ENCODE measurements around the gene TRPV6.

Gene TRPV6

GRCh38 chr7:142917447-142917846 lies 31.9 kb upstream of the TRPV6 start:
- no peaks in the 10 kb centered on the region for H4K20me1 ChIP-seq (ENCODE audit: insufficient read depth, low read length)
- no peaks in the 10 kb centered on the region for H3K36me3 ChIP-seq (replicated peaks; ENCODE audit: insufficient read depth, low read length)
- TF ChIP-seq EZH2 (optimal IDR thresholded peaks at IDR 0.05; ENCODE audit: low read depth, low read length) (no peak), EZH2phosphoT487 (IDR thresholded peaks at IDR 0.05; ENCODE audit: low read length) (no peak)
- TF ChIP-seq, protein P1, sequence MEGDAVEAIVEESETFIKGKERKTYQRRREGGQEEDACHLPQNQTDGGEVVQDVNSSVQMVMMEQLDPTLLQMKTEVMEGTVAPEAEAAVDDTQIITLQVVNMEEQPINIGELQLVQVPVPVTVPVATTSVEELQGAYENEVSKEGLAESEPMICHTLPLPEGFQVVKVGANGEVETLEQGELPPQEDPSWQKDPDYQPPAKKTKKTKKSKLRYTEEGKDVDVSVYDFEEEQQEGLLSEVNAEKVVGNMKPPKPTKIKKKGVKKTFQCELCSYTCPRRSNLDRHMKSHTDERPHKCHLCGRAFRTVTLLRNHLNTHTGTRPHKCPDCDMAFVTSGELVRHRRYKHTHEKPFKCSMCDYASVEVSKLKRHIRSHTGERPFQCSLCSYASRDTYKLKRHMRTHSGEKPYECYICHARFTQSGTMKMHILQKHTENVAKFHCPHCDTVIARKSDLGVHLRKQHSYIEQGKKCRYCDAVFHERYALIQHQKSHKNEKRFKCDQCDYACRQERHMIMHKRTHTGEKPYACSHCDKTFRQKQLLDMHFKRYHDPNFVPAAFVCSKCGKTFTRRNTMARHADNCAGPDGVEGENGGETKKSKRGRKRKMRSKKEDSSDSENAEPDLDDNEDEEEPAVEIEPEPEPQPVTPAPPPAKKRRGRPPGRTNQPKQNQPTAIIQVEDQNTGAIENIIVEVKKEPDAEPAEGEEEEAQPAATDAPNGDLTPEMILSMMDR (IDR thresholded peaks at IDR 0.05; ENCODE audit: low read length): no peak
- no peak overlapping the region for H3K9ac ChIP-seq (ENCODE audit: low read length)
- DNase-seq: no peak
- no peaks in the 10 kb centered on the region for H3K79me2 ChIP-seq (ENCODE audit: low read length)
- no peak overlapping the region for H2AFZ ChIP-seq (ENCODE audit: low read length)
- no peaks in the 10 kb centered on the region for H3K9me2 ChIP-seq (replicated peaks; ENCODE audit: insufficient read depth, low read length)
- H3K27ac ChIP-seq (ENCODE audit: low read length): no peak overlapping the region
- no peaks in the 10 kb centered on the region for H3K27me3 ChIP-seq (replicated peaks; ENCODE audit: insufficient read depth, low read length)
- no peaks in the 10 kb centered on the region for H3F3A ChIP-seq (ENCODE audit: insufficient read depth, low read length)
- no peak overlapping the region for H3K4me2 ChIP-seq (ENCODE audit: low read depth, low read length)
- no peaks in the 10 kb centered on the region for H3K9me3 ChIP-seq (replicated peaks; ENCODE audit: insufficient read depth, low read length)
- H3K4me3 ChIP-seq (ENCODE audit: low read length): no peak overlapping the region
- no peaks in the 10 kb centered on the region for H3K4me1 ChIP-seq (ENCODE audit: low read length)

GRCh38 chr7:142916508-142916907 lies 31.0 kb upstream of the TRPV6 start:
- Histone ChIP-seq H3K36me3 (replicated peaks; ENCODE audit: insufficient read depth, low read length) (no peaks in the 10 kb centered on the region), H3K27me3 (replicated peaks; ENCODE audit: insufficient read depth, low read length) (no peaks in the 10 kb centered on the region), H3F3A (ENCODE audit: insufficient read depth, low read length) (no peaks in the 10 kb centered on the region), H3K9ac (ENCODE audit: low read length) (no peak overlapping the region), H3K9me3 (replicated peaks; ENCODE audit: insufficient read depth, low read length) (no peaks in the 10 kb centered on the region), H3K4me3 (ENCODE audit: low read length) (no peak overlapping the region), H2AFZ (ENCODE audit: low read length) (no peak overlapping the region), H4K20me1 (ENCODE audit: insufficient read depth, low read length) (no peaks in the 10 kb centered on the region), H3K4me2 (ENCODE audit: low read depth, low read length) (no peak overlapping the region), H3K79me2 (ENCODE audit: low read length) (no peaks in the 10 kb centered on the region), H3K9me2 (replicated peaks; ENCODE audit: insufficient read depth, low read length) (no peaks in the 10 kb centered on the region), H3K27ac (ENCODE audit: low read length) (no peak overlapping the region), H3K4me1 (ENCODE audit: low read length) (no peaks in the 10 kb centered on the region)
- TF ChIP-seq, protein P1 (IDR thresholded peaks at IDR 0.05; ENCODE audit: low read length): no peak
- no peak for TF ChIP-seq EZH2phosphoT487 (IDR thresholded peaks at IDR 0.05; ENCODE audit: low read length)
- TF ChIP-seq EZH2 (optimal IDR thresholded peaks at IDR 0.05; ENCODE audit: low read depth, low read length): no peak
- no peak for DNase-seq

DNA sequence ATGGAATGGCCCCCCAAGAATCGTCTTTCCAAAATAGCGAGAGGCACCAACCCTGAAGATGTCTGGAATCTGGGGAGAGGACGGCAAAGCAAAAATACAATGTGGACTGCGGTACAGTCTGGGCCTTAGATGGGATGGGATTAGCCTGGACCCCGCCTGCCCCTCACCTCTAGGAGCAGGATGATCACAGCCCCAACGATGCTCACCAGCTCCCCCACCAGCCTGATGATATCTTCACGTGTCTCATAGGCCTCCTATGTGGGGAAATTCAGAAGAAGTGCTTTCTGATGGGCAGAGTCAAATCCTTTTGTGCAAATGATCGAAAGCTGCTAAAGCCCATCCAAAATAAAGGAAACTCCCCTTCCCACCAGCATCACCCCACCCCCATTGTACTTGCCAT lies 29.8 kb upstream of the TRPV6 start:
- Histone ChIP-seq H3K4me3 (ENCODE audit: low read length) (no peak overlapping the region), H3F3A (ENCODE audit: insufficient read depth, low read length) (no peaks in the 10 kb centered on the region), H3K27me3 (replicated peaks; ENCODE audit: insufficient read depth, low read length) (no peaks in the 10 kb centered on the region), H3K4me2 (ENCODE audit: low read depth, low read length) (no peak overlapping the region), H4K20me1 (ENCODE audit: insufficient read depth, low read length) (no peaks in the 10 kb centered on the region), H3K9ac (ENCODE audit: low read length) (no peak overlapping the region), H3K9me3 (replicated peaks; ENCODE audit: insufficient read depth, low read length) (no peaks in the 10 kb centered on the region), H3K79me2 (ENCODE audit: low read length) (no peaks in the 10 kb centered on the region), H3K9me2 (replicated peaks; ENCODE audit: insufficient read depth, low read length) (no peaks in the 10 kb centered on the region), H3K4me1 (ENCODE audit: low read length) (no peaks in the 10 kb centered on the region), H3K27ac (ENCODE audit: low read length) (no peak overlapping the region), H3K36me3 (replicated peaks; ENCODE audit: insufficient read depth, low read length) (no peaks in the 10 kb centered on the region), H2AFZ (ENCODE audit: low read length) (no peak overlapping the region)
- DNase-seq: no peak
- TF ChIP-seq, protein P1 (IDR thresholded peaks at IDR 0.05; ENCODE audit: low read length): no peak
- no peak for TF ChIP-seq EZH2phosphoT487 (IDR thresholded peaks at IDR 0.05; ENCODE audit: low read length)
- no peak for TF ChIP-seq EZH2 (optimal IDR thresholded peaks at IDR 0.05; ENCODE audit: low read depth, low read length)
